NCI-H2196 treated with DMSO at 0.1 percent for 48 hours (cell line): ENCODE measurements around the gene NR2F1-AS1.
"Not testable (repeated sequence)": the region's sequence is repeated elsewhere in the genome, so short reads cannot be mapped to it uniquely, and the experiment has no call there.

Experiments
- DNase-seq: peaks from one replicate; lab custom pipeline; 2025; ENCODE audit not compliant: unreplicated experiment; lab: John Stamatoyannopoulos, UW

NR2F1-AS1 gene

DNA sequence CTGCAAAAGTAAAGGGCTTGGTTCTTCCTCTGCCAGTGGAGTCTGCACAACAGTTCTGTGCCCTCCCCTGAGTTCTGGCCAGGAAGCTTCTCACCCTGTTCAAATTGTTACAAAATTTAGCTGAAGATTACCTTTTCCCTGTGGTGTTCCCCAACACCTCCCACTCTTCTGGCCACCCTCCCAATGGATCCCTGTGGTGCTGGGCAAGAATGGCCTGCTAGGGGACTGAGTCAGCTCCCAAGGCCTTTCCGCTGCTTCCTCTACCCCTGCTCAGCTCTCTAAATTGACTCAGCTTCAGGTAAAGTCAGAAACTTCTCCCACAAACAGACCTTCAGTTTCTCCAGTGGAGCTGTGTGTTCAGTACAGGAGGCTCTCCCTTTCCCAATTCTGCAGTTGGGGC lies 186.0 kb downstream of the NR2F1-AS1 start:
- no peak for DNase-seq

DNA sequence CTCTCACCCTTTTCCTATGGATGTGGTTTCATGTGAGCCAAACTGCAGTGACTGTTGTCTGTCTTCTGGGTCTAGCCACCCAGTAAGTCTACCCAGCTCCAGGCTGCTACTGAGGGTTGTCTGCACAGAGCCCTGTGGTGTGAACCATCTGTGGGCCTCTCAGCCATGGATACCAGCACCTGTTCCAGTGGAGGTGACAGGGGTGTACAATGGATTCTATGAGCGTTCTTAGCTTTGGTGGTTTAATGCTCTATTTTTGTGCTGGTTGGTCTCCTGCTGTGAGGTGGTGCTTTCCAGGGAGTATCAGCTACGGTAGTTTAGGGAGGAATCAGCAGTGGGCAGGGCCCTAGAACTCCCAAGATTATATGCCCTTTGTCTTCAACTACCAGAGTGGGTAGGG lies 186.7 kb downstream of the NR2F1-AS1 start:
- DNase-seq: no peak

DNA sequence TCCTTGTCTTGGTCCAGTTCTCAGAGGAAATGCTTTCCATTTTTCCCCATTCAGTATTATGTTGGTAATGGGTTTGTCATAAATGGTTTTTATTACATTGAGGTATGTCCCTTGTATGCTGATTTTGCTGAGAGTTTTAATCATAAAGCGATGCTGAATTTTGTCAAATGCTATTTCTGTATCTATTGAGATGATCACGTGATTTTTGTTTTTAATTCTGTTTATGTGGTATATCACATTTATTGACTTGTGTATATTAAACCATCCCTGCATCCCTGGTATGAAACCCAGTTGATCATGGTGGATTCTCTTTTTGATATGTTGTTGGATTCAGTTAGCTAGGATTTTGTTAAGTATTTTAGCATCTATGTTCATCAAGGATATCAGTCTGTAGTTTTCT lies 189.8 kb downstream of the NR2F1-AS1 start:
- DNase-seq: not testable (repeated sequence)

DNA sequence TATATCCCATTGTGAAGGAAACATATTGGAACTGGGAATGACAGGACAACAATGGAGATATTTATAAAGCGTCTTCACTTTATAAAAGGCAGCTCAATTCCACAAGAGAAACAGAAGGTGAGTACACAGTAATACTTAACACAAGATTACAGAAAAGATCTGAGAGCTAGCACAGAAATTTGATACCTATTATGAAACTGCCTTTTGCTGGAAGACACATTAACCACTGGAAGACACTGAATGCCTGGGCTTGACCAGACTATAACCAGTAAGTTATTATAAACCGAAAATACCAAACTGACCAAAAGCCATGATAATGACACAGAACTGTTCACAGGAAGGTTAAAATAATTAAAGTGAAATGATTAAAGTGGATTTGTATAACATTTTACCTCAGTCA lies 195.4 kb downstream of the NR2F1-AS1 start:
- no peak for DNase-seq

DNA sequence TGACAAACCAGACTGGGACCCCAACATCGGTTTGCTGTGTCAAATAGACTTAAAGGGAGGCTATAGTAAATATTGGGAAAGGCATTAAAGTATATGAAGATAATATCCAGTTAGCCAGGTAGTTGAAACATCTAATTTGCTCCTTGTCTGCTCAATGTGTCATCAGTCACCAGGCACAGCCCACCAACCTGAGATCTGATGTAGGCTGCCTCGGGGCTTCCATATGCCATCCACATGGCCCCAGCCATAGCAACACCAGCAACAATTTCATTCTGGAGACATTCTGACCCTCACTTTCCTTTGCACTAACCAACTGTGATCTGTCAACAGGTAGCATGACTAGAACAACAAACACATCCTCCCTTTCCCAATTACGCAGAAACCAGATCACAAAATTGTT lies 196.0 kb downstream of the NR2F1-AS1 start:
- DNase-seq: no peak

DNA sequence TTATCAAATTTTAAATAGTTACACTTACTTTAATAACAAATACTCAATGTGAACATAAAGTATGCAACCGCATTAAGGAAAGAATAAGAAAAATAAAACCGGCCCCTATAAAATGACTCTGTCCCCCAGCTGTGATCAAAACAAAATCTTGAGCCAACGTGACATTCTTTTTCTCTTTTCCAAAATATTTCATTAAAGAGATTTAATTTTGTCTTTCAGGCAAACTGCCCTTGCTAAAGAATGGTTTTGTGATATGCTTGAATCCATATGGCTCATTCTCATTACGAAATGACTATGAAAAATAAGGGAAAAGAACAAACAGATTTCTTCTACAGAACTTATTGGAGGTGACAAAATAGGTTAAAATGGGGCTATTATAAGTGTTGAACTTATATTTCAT lies 197.0 kb downstream of the NR2F1-AS1 start:
- DNase-seq: no peak

DNA sequence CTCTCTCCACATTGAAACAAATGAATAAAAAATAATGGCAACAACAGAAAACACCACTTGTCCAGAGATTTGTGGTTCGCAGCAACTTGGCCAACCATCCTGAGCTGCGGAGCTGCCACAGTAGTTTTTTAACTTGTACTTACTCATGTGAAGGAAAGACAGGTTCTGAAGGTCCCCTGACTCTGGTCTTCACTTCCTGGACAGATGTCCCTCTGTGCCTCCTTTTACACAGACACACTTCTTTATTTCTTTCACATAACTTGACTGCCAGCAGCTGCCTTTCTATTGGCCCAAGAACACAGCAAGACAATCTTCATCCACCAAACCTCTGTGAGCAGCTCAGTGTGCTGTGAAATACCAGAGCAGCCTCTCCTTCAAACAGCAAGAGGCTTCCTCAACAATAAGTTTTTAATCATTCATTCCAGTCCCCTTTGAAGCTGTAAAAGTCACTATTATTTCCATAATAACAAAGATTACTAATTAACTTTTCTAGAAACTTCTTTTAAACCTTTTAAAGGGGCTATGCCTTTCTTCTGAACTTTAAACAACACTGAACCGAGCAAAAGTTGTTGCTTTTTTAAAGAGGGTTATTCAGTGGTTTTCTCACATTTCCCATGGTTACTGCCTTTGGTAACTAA lies 198.7 kb downstream of the NR2F1-AS1 start:
- no peak for DNase-seq

DNA sequence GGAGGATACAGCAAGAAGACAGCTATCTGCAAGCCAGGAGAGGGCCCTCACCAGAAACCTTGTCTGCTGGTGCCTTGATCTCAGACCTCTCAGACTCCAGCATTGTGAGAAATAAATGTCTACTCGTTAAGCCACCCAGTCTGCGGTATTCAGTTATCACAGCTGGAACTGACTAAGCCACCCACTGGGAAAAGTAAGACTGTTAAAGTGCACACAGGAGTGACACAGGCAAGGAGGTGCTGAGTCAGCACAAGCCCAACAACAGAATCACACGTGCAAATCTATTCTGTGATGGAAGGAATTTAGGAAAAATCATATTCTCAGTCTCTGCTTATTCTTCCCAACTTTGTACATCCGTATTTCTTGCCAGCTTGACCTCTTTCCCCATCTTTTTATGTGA lies 200.0 kb downstream of the NR2F1-AS1 start:
- no peak for DNase-seq

DNA sequence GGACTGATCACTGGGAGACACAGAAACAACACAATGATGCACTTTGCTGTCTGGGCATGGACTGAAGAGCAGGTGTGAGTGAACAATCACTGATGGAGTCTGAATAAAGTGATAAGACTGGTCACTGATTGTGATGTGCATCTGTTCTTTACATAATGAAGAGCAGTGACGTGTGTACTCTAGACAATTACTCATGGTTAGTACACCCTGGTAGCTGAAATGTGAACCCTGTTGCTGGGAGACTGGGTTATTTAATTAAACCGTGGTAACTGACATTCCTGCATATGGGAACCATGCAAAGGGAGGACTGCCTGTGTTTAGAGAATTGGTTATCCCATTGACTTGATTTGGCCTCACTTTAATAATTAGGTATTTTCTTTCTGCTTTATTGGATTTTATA lies 202.9 kb downstream of the NR2F1-AS1 start:
- DNase-seq: no peak

DNA sequence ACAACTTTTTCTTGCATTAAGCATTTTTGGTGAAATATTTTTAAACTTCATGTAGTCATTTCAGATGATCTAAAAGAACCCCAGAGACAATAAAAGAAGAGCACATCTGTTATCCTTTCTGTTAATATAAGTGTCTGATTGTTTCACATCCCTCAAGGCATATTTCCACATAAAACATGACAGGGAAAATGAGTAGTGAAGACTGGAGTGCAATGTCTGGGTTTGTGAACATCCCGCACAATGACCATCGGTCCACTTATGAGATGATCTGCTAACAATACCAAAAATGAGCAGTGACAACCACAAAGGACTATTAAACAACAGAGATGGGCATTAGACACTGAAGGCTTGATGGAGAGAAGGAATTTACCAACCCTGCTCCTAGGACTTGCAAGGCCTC lies 209.1 kb downstream of the NR2F1-AS1 start:
- no peak for DNase-seq

DNA sequence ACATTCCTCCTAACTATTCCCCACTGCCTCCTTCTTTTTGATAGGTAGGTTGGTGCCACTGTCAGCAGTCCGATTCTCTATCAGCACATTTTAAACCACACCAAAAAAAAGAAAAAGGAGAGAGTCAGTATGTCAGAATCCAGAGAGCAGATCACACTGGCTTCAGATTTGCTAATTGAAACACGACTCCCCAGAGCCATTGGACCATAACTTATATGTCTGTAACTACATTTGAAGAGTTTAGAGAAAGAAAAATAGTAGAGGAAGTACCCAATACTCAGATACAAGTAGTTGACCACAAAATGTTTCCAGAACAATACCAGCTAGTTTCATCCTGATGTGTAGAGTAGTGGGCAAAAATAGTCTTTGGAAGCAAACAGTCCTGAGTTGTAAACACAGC lies 216.6 kb downstream of the NR2F1-AS1 start:
- DNase-seq: no peak

DNA sequence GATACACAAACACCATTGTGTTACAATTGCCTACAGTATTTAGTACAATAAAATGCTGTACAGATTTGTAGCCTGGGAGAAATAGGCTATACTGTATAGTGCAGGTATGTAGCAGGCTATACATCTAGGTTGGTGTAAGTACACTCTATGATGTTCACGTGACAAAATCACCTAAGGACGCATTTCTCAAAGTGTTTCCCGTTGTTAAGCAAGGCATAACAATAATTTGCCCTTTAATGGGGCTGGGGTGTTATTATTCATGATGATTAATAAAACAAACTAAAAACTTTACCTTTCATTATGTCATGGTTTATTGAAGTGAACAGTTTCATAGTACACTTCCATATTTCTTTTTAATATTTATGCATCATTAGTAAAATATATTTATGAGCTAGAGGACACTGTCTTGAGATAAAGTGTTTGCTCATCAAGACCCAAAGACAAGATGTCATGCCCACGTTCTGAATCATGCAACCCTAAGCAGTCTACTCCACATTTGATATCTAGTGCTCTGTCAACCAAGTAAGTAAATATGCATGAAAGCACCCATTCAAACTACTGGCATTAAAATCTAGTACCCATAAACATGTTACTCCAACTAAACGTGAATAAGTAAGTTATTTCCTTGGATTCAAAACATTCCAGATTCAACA lies 220.5 kb downstream of the NR2F1-AS1 start:
- DNase-seq: no peak

DNA sequence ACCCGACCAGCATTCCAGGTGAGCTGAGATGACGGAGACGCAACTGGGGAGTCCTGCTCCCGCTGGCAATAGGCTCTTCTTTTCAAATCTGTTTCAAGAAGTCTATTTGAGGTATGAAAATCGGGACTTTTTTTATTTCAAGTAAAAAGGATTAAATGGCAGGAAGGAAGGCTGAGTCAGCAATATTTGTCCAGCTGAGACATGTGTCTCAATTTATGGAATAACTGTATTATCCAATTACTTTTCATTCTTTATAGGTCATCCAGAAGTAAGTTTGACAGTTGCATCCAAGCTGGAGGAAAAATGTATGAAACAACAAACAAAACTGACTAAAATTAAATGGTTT lies 221.1 kb downstream of the NR2F1-AS1 start:
- DNase-seq: no peak
